GM12872 (cell line): Measurements from ENCODE around the gene PDE3A.

Experiments used
- TF ChIP-seq, protein P1 (sequence below): IDR thresholded peaks from 3 replicates; pipeline ENCODE4 v1.5.1; 2011; ENCODE audit warnings: low read depth, mild to moderate bottlenecking, low read length, moderate library complexity; ENCODE audit not compliant: insufficient read depth

Gene PDE3A

DNA sequence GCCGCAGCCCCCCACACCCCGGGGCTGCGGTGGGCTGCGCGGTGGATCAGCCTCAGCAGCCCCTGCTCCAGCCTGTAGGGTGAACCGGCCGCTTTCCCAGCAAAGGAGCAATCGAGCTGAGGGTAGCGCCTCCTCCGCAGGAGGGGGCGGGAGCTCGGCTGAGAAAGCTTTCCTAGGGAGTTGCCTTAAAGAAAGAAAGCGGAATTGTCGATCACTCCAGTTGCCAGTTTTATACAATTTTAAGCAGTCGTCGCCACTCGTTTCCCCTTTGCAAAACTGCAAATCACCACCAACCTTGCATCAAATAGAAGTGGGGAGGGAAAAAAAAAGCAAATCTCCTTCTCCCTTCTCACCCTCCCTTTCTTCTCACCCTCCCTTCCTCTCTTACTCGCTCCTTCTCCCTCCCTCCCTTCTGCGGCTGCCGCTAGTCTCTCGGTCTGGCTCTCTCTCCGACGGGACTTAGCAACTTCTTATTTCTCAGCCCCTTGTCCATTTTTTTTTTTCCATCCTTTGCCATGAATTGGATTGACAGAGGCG is at the start of gene PDE3A:
Gene PDE3A, plus strand, starts transcription at position 424 of the 537 bp plus-strand sequence. CDS start 748 bp downstream, outside the sequence.
- TF ChIP-seq, protein P1, sequence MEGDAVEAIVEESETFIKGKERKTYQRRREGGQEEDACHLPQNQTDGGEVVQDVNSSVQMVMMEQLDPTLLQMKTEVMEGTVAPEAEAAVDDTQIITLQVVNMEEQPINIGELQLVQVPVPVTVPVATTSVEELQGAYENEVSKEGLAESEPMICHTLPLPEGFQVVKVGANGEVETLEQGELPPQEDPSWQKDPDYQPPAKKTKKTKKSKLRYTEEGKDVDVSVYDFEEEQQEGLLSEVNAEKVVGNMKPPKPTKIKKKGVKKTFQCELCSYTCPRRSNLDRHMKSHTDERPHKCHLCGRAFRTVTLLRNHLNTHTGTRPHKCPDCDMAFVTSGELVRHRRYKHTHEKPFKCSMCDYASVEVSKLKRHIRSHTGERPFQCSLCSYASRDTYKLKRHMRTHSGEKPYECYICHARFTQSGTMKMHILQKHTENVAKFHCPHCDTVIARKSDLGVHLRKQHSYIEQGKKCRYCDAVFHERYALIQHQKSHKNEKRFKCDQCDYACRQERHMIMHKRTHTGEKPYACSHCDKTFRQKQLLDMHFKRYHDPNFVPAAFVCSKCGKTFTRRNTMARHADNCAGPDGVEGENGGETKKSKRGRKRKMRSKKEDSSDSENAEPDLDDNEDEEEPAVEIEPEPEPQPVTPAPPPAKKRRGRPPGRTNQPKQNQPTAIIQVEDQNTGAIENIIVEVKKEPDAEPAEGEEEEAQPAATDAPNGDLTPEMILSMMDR = no peak

DNA sequence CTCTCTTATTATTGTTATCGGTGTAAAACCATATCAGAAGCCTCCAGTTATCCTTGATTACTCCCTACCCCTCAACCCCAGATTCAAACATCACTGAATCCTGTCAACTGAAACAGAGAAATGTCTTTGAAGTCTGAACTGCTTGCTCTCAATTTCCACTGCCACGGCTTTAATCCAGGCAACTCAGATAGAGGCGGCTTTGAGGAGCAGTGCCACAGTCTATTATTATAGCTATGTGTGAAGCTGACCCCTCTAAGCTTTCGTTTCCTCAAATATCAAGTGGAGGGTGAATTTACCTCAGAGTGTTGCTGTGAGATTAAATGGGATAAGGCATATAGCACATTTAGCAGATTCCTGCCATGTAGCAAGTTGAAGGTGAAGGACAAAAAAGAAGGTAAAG is 49.0 kb upstream of the PDE3A start:
- TF ChIP-seq, protein P1 = no peak

DNA sequence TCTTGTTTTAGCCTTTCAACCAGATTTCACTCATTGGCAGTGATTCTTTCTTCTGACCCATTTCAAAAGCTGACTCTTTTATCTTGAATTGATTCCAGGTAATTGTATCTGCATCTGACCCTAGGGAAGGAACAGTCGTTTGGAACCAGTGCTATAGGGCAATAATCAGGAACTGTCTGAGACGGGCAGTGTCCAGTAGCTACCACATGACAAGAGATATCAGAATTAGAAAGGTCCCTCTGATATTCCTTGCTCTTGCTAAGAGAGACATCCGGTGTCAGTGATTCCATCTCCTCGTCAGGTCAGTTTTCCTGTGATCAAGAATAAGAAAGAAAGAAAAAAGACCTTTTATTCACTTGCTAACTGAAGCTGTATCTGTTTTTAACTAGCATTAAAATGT is 47.8 kb upstream of the PDE3A start:
- TF ChIP-seq, protein P1 = no peak

DNA sequence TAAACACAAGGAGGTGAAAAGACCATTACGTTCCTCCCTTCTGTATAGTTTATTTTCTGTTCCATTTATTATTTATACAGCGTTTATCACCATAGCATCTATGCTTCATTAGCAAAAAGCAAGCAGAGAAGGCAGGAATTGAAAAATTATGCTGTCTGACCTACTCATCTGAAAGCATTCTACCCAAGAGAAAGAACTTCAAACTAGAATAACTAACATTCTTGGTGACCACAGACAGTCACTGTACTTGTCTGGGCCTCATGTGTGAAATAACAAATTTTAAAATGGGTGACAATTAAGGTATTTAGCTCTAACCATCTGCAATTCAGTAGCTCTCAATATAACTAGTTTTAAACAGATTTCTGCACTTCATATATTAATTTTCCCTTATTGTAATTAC is 29.3 kb upstream of the PDE3A start:
- TF ChIP-seq, protein P1 = no peak

DNA sequence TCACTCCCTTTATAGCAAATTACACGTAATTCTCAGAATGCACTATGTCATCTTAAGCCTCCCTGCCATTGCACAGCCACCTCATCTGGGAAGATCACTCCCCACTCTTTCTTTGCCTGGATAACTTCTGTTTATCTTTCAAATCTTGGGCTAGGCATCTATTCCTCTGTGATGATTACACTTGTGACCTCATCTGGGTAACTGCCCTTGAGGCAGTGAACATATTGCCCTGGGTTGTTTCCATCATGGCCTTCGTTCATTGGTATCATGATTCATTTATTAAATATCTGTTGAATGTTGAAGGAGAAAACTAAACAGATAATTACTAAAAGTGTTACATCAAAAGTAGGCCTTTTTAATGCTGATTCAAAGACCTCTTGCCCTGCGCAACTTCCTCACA is 26.2 kb upstream of the PDE3A start:
- TF ChIP-seq, protein P1 = no peak

DNA sequence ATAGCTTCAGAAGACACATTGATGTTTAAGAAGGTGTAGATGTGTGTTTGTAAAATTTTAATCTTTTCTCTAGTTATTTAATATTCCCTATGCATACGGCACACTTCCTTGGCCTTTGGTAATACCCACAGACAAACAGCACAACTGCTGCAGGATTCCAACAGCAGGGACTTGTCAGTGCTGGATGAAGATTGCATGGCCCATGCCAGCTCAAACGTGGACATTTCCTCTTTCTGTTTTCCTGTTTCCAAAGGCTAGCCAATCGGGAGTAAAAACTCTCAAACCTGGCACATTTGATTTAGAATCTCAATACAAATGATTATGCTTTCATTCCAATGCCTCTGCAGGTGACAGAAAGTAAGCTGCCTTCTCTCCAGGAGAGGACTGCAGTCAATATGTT is 22.5 kb upstream of the PDE3A start:
- TF ChIP-seq, protein P1 = no peak

DNA sequence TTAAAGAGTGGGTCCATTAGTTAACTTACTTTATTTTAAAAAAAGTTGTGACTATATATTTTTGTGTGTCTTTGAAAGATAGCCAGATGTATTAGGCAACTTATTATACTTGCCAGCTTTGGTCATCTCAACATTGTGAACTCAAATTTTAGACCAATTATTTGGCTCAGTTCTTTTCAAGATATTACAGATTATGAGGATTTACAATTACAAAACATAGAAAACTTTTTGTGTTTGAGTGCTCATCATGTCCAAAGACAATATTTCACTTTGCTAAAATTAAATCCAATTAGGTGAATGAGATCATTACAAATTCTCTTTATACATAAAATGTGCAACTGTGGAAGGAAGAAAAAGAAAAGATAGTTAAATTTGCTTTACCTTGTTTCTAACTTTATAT is 18.3 kb upstream of the PDE3A start:
- TF ChIP-seq, protein P1 = no peak
